Keratinocyte (primary cell): ENCODE results near the gene TAS1R3. TPM values are rescaled to one million over a fixed set of nuclear protein-coding genes. Genes with fewer than 3 reads are reported as not detected.

ENCODE experiments used
- DNase-seq: peaks from one replicate; pipeline ENCODE4 v3.0.0-alpha.2; 2011; ENCODE audit warnings: low read depth, missing footprints, low spot score
- FAIRE-seq: peaks from 2 replicates; lab custom pipeline; 2011; peaks lifted over from hg19 to GRCh38; lab: Jason Lieb, UNC
- H2AFZ ChIP-seq: 2 replicates; pipeline ENCODE4 v1.6.0; 2012; ENCODE audit warnings: low read length, control low read depth, inconsistent platforms; ENCODE audit not compliant: control insufficient read depth
- H3K27ac ChIP-seq: 2 replicates; pipeline ENCODE4 v1.5.1; 2011; ENCODE audit warnings: low read length; ENCODE audit not compliant: control insufficient read depth, insufficient read depth
- H3K27me3 ChIP-seq: 3 replicates; pipeline ENCODE4 v1.6.0; 2011; ENCODE audit warnings: low read length; ENCODE audit not compliant: control insufficient read depth, insufficient read depth; ENCODE audit errors: extremely low read depth
- H3K36me3 ChIP-seq, 2 experiments: 2 replicates in 1 of 2; 3 replicates in 1 of 2; pipeline ENCODE4 v1.5.1; 2011; ENCODE audit warnings: low read length in 2 of 2, mild to moderate bottlenecking in 1 of 2; ENCODE audit not compliant: control insufficient read depth in 2 of 2, insufficient read depth in 2 of 2; ENCODE audit errors: extremely low read depth in 1 of 2
- H3K4me1 ChIP-seq: 3 replicates; pipeline ENCODE4 v1.5.1; 2011; ENCODE audit warnings: low read length; ENCODE audit not compliant: control insufficient read depth, insufficient read depth; ENCODE audit errors: extremely low read depth
- H3K4me2 ChIP-seq: 3 replicates; pipeline ENCODE4 v1.6.0; 2011; ENCODE audit warnings: low read depth, low read length; ENCODE audit not compliant: control insufficient read depth, insufficient read depth; ENCODE audit errors: extremely low read depth
- H3K4me3 ChIP-seq, 3 experiments: fragments of 200-600 bp in 1 of 3; sonication (generic) in 1 of 3; 2 replicates in 2 of 3; 3 replicates in 1 of 3; pipeline ENCODE4 v1.5.1; 2011 to 2016; ENCODE audit warnings: low read length in 3 of 3, mild to moderate bottlenecking in 3 of 3, control low read depth in 2 of 3, inconsistent platforms in 1 of 3, low read depth in 1 of 3, mixed read lengths in 1 of 3, mixed run types in 1 of 3, moderate library complexity in 1 of 3; ENCODE audit not compliant: control insufficient read depth in 2 of 3, insufficient read depth in 2 of 3; ENCODE audit errors: extremely low read depth in 1 of 3
- H3K79me2 ChIP-seq: 2 replicates; pipeline ENCODE4 v1.6.0; 2012; ENCODE audit warnings: low read length; ENCODE audit not compliant: control insufficient read depth, insufficient read depth
- H3K9ac ChIP-seq: 3 replicates; pipeline ENCODE4 v1.6.0; 2011; ENCODE audit warnings: low read length; ENCODE audit not compliant: control insufficient read depth, insufficient read depth; ENCODE audit errors: extremely low read depth
- H3K9me1 ChIP-seq: 3 replicates; pipeline ENCODE4 v1.6.0; 2011; ENCODE audit warnings: low read length; ENCODE audit not compliant: control insufficient read depth, insufficient read depth; ENCODE audit errors: extremely low read depth
- H3K9me3 ChIP-seq: 2 replicates; pipeline ENCODE4 v1.5.1; 2012; ENCODE audit warnings: low read depth, low read length; ENCODE audit not compliant: control insufficient read depth
- H4K20me1 ChIP-seq: 3 replicates; pipeline ENCODE4 v1.6.0; 2011; ENCODE audit warnings: low read length; ENCODE audit not compliant: control insufficient read depth, insufficient read depth; ENCODE audit errors: extremely low read depth
- EZH2 ChIP-seq: IDR thresholded peaks from one replicate; pipeline ENCODE4 v1.6.1; 2012; ENCODE audit warnings: inconsistent platforms, mild to moderate bottlenecking, low read length, moderate library complexity
- dilution Hi-C: fragments of 300-500 bp; cut with MboI; formaldehyde crosslinking; loops from one replicate; pipeline ENCODE4 v1.7.0; 2020; ENCODE audit warnings: low sequenced_read_pairs; ENCODE audit not compliant: extremely low pct_ligation_motif_present
- polyA plus RNA-seq, 5 experiments: library from polyadenylated mRNA; depleted of rRNA in 3 of 5; stranded (reverse) in 3 of 5; stranded (forward) in 1 of 5; unstranded in 1 of 5; fragments of >200 nt; gene quantifications; 1 replicate in 1 of 5; 2 replicates in 3 of 5; 3 replicates in 1 of 5; pipeline versions ENCODE4 v1.2.1 to v1.2.3, GENCODE V29; 2011 to 2012; ENCODE audit warnings: missing spikeins in 2 of 5, low read depth in 1 of 5, low replicate concordance in 1 of 5
- TF ChIP-seq, protein P1 (sequence below), 3 experiments: IDR thresholded peaks in 1 of 3; conservative IDR thresholded peaks in 1 of 3; optimal IDR thresholded peaks in 1 of 3; 2 replicates in 2 of 3; 3 replicates in 1 of 3; pipeline versions ENCODE3 to v1.5.1; 2011; ENCODE audit warnings: low read length in 3 of 3, mild to moderate bottlenecking in 3 of 3, moderate library complexity in 2 of 3, control low read depth in 1 of 3, inconsistent platforms in 1 of 3; ENCODE audit not compliant: insufficient read depth in 2 of 3; ENCODE audit errors: extremely low read depth in 1 of 3

TAS1R3 gene
- polyA plus RNA-seq, 1 donor (not counting 4 experiments of a cell fraction or from before 2014, with no cell fraction given), result 0.04 TPM

GRCh38 chr1:1287288-1288110 is 43.6 kb upstream of the TAS1R3 start:
- dilution Hi-C loops, result no loop called here

GRCh38 chr1:1290238-1290731 is 40.8 kb upstream of the TAS1R3 start:
- peaks cover 6% of the 10 kb centered on the region for H4K20me1 ChIP-seq
- H3K27me3 ChIP-seq, result peaks cover 5% of the 10 kb centered on the region
- no peak overlapping the region for H2AFZ ChIP-seq
- H3K27ac ChIP-seq, result no peak overlapping the region
- no peak overlapping the region for H3K4me2 ChIP-seq
- no peak overlapping the region for H3K4me3 ChIP-seq
- H3K36me3 ChIP-seq, result no peaks in the 10 kb centered on the region
- TF ChIP-seq, protein P1, sequence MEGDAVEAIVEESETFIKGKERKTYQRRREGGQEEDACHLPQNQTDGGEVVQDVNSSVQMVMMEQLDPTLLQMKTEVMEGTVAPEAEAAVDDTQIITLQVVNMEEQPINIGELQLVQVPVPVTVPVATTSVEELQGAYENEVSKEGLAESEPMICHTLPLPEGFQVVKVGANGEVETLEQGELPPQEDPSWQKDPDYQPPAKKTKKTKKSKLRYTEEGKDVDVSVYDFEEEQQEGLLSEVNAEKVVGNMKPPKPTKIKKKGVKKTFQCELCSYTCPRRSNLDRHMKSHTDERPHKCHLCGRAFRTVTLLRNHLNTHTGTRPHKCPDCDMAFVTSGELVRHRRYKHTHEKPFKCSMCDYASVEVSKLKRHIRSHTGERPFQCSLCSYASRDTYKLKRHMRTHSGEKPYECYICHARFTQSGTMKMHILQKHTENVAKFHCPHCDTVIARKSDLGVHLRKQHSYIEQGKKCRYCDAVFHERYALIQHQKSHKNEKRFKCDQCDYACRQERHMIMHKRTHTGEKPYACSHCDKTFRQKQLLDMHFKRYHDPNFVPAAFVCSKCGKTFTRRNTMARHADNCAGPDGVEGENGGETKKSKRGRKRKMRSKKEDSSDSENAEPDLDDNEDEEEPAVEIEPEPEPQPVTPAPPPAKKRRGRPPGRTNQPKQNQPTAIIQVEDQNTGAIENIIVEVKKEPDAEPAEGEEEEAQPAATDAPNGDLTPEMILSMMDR (optimal IDR thresholded peaks at IDR 0.05 in 1 of 3, IDR thresholded peaks at IDR 0.05 in 1 of 3, conservative IDR thresholded peaks at IDR 0.05 in 1 of 3; ENCODE audit: extremely low read depth in 1 of 3, insufficient read depth in 2 of 3, low read length in 3 of 3), result peak; percentile 55 to 93 (median 85)
- no peak for TF ChIP-seq EZH2
- no peak overlapping the region for H3K9ac ChIP-seq
- no peaks in the 10 kb centered on the region for H3K9me1 ChIP-seq
- H3K9me3 ChIP-seq, result no peaks in the 10 kb centered on the region
- H3K4me1 ChIP-seq, result peaks cover 9% of the 10 kb centered on the region
- dilution Hi-C loops, result no loop called here
- H3K79me2 ChIP-seq, result no peaks in the 10 kb centered on the region
- peak; percentile 41 for FAIRE-seq
- DNase-seq, result no peak

More at GRCh38 chr1:1287288-1288110, 43.6 kb upstream of the TAS1R3 start:
- FAIRE-seq (no peak), DNase-seq (no peak)
- H3K79me2 ChIP-seq, result no peaks in the 10 kb centered on the region
- no peak overlapping the region for H3K4me2 ChIP-seq
- H3K36me3 ChIP-seq, result no peaks in the 10 kb centered on the region
- no peaks in the 10 kb centered on the region for H3K9me3 ChIP-seq
- H3K4me3 ChIP-seq, result no peak overlapping the region
- peaks cover 5% of the 10 kb centered on the region for H3K27me3 ChIP-seq
- H3K9ac ChIP-seq, result no peak overlapping the region
- H4K20me1 ChIP-seq, result peaks cover 6% of the 10 kb centered on the region
- no peak overlapping the region for H3K27ac ChIP-seq
- TF ChIP-seq, protein P1 (optimal IDR thresholded peaks at IDR 0.05 in 1 of 3, IDR thresholded peaks at IDR 0.05 in 1 of 3, conservative IDR thresholded peaks at IDR 0.05 in 1 of 3; ENCODE audit: extremely low read depth in 1 of 3, insufficient read depth in 2 of 3, low read length in 3 of 3), result no peak
- TF ChIP-seq EZH2, result no peak
- H3K4me1 ChIP-seq, result peaks cover 10% of the 10 kb centered on the region
- H2AFZ ChIP-seq, result no peak overlapping the region
- no peaks in the 10 kb centered on the region for H3K9me1 ChIP-seq
